CD14-positive monocyte (primary cell): ENCODE measurements around the gene MEX3D. TPM values are rescaled to one million over a fixed set of nuclear protein-coding genes. Genes with fewer than 3 reads are reported as not detected.

Experiments
- DNase-seq, 3 donors: peaks; one replicate each; pipeline ENCODE4 v3.0.0-alpha.2; 2011 to 2022
- H2AFZ ChIP-seq: 2 replicates; pipeline ENCODE4 v1.6.0; 2012; ENCODE audit warnings: mild to moderate bottlenecking, low read depth, low read length, inconsistent platforms; ENCODE audit not compliant: insufficient read depth, poor library complexity, severe bottlenecking
- H3K27ac ChIP-seq, 2 donors: 1 replicate in 1 of 2; 2 replicates in 1 of 2; pipeline ENCODE4 v1.5.1; 2012 to 2013; ENCODE audit warnings: low read length in 2 of 2, control low read depth in 1 of 2, inconsistent platforms in 1 of 2, low read depth in 1 of 2, mild to moderate bottlenecking in 1 of 2
- H3K27me3 ChIP-seq, 2 donors: one replicate each; pipeline versions ENCODE4 v1.6.0 to v1.6.1; 2011 to 2013; ENCODE audit warnings: low read length in 2 of 2; ENCODE audit not compliant: control insufficient read depth in 2 of 2, insufficient read depth in 2 of 2
- H3K36me3 ChIP-seq, 2 donors: replicated peaks in 1 of 2; 1 replicate in 1 of 2; 2 replicates in 1 of 2; pipeline versions ENCODE4 v1.5.1 to v1.6.1; 2012 to 2013; ENCODE audit warnings: low read length in 2 of 2, control low read depth in 1 of 2, inconsistent platforms in 1 of 2, mild to moderate bottlenecking in 1 of 2; ENCODE audit not compliant: insufficient read depth in 2 of 2, control insufficient read depth in 1 of 2
- H3K4me1 ChIP-seq, 2 donors: 1 replicate in 1 of 2; 2 replicates in 1 of 2; pipeline versions ENCODE4 v1.5.1 to v1.6.1; 2012 to 2013; ENCODE audit warnings: low read length in 2 of 2, control low read depth in 1 of 2, inconsistent platforms in 1 of 2, mild to moderate bottlenecking in 1 of 2, moderate library complexity in 1 of 2; ENCODE audit not compliant: insufficient read depth in 2 of 2, control insufficient read depth in 1 of 2
- H3K4me2 ChIP-seq: replicated peaks from 2 replicates; pipeline ENCODE3; 2012; ENCODE audit warnings: low read length, moderate library complexity, mild to moderate bottlenecking; ENCODE audit not compliant: poor library complexity, severe bottlenecking; ENCODE audit errors: extremely low read depth
- H3K4me3 ChIP-seq, 3 experiments: fragments of 200-600 bp in 1 of 3; sonication (generic) in 1 of 3; replicated peaks in 1 of 3; 1 replicate in 2 of 3; 2 replicates in 1 of 3; pipeline ENCODE4 v1.5.1; 2011 to 2013; ENCODE audit warnings: low read length in 3 of 3, mild to moderate bottlenecking in 3 of 3, control low read depth in 2 of 3, low read depth in 2 of 3, inconsistent platforms in 1 of 3, moderate library complexity in 1 of 3
- H3K79me2 ChIP-seq: 2 replicates; pipeline ENCODE4 v1.6.0; 2012; ENCODE audit warnings: mild to moderate bottlenecking, control low read depth, inconsistent platforms, low read length, moderate library complexity; ENCODE audit not compliant: insufficient read depth
- H3K9ac ChIP-seq: 2 replicates; pipeline ENCODE4 v1.6.0; 2017; ENCODE audit warnings: low read length, mild to moderate bottlenecking; ENCODE audit not compliant: insufficient read depth, poor library complexity, severe bottlenecking
- H3K9me3 ChIP-seq, 2 donors: replicated peaks in 1 of 2; 1 replicate in 1 of 2; 2 replicates in 1 of 2; pipeline versions ENCODE4 v1.5.1 to v1.6.1; 2012 to 2013; ENCODE audit warnings: low read length in 2 of 2, control low read depth in 1 of 2; ENCODE audit not compliant: control insufficient read depth in 1 of 2, insufficient read depth in 1 of 2
- H4K20me1 ChIP-seq: 2 replicates; pipeline ENCODE4 v1.6.0; 2012; ENCODE audit warnings: mild to moderate bottlenecking, low read length, control low read depth, moderate library complexity; ENCODE audit not compliant: insufficient read depth
- H3K27ac Mint-ChIP-seq, 7 donors: one replicate each; pipeline ENCODE4 v1.8.0; 2020; ENCODE audit warnings: mild to moderate bottlenecking in 7 of 7, mixed read lengths in 7 of 7, moderate library complexity in 6 of 7, inconsistent platforms in 2 of 7
- H3K27me3 Mint-ChIP-seq, 3 donors: one replicate each; pipeline ENCODE4 v1.8.0; 2021 to 2022; ENCODE audit warnings: low read depth in 3 of 3, mild to moderate bottlenecking in 3 of 3, mixed read lengths in 3 of 3, moderate library complexity in 3 of 3, inconsistent platforms in 1 of 3
- H3K36me3 Mint-ChIP-seq, 2 donors: one replicate each; pipeline ENCODE4 v1.8.0; 2020; ENCODE audit warnings: mixed read lengths in 2 of 2, inconsistent platforms in 1 of 2, mild to moderate bottlenecking in 1 of 2
- H3K4me1 Mint-ChIP-seq: one replicate; pipeline ENCODE4 v1.8.0; 2020; ENCODE audit warnings: mild to moderate bottlenecking, mixed read lengths
- H3K4me3 Mint-ChIP-seq, 2 donors: one replicate each; pipeline ENCODE4 v1.8.0; 2020; ENCODE audit warnings: mild to moderate bottlenecking in 2 of 2, mixed read lengths in 2 of 2, moderate library complexity in 1 of 2
- H3K9me3 Mint-ChIP-seq, 7 donors: one replicate each; pipeline ENCODE4 v1.8.0; 2020 to 2022; ENCODE audit warnings: mixed read lengths in 7 of 7, mild to moderate bottlenecking in 6 of 7, moderate library complexity in 6 of 7, inconsistent platforms in 2 of 7
- CTCF ChIP-seq: fragments of 200-600 bp; IDR thresholded peaks from one replicate; pipeline ENCODE4 v1.8.0; 2022; ENCODE audit warnings: antibody characterized with exemption, mild to moderate bottlenecking
- WGBS: methylation state at CpG from one replicate; pipeline ENCODE4 v1.1.5; 2013; ENCODE audit warnings: missing lambda C conversion rate; ENCODE audit not compliant: insufficient coverage; 5-methylcytosine and 5-hydroxymethylcytosine counted together
- intact Hi-C, 2 donors: fragments of 100-400 bp; cut with micrococcal nuclease; formaldehyde crosslinking; loops; one replicate each; pipeline versions ENCODE4 v1.15.0 to v1.15.1; 2023
- polyA plus RNA-seq, 3 donors: library from polyadenylated mRNA; depleted of rRNA in 1 of 3; unstranded in 2 of 3; stranded (reverse) in 1 of 3; fragments of 300-500 nt in 2 of 3; fragments of >200 nt in 1 of 3; fragmentation: Illumina TruSeq in 2 of 3; gene quantifications; 1 replicate in 2 of 3; 2 replicates in 1 of 3; pipeline ENCODE4 v1.2.3, GENCODE V29; 2012 to 2021

MEX3D gene
- polyA plus RNA-seq, 3 donors: 0.08 to 1.0 (median 0.10) TPM

- Histone ChIP-seq H4K20me1 (no peaks in the 10 kb centered on the region), H3K4me1 (peaks cover 0 to 1% of the 10 kb centered on the region in 2 donors), H3K79me2 (no peaks in the 10 kb centered on the region), H3K27ac (no peak overlapping the region), H3K9me3 (peaks cover 4 to 9% of the 10 kb centered on the region in 2 donors), H3K4me3 (no peak overlapping the region), H3K4me2 (no peak overlapping the region), H2AFZ (no peak overlapping the region), H3K36me3 (no peaks in the 10 kb centered on the region), H3K9ac (no peak overlapping the region), H3K27me3 (peaks cover 0 to 31% of the 10 kb centered on the region in 2 donors)
- intact Hi-C loops: loop anchor here in 1 of 2 donors (10.0 kb wide), 1 partner anchor 74 kb away; no protein-coding TSS in a partner anchor
- WGBS: 87% methylated on average over 4 of the region's 4 CpGs
- no peak overlapping the region for H3K27ac Mint-ChIP-seq
- no peaks in the 10 kb centered on the region for H3K36me3 Mint-ChIP-seq
- no peaks in the 10 kb centered on the region for H3K4me1 Mint-ChIP-seq
- H3K9me3 Mint-ChIP-seq: peaks cover 0 to 14% (median 7%) of the 10 kb centered on the region in 7 donors
- H3K27me3 Mint-ChIP-seq: peaks cover 16 to 56% (median 40%) of the 10 kb centered on the region in 3 donors
- DNase-seq: no peak
- TF ChIP-seq CTCF: no peak
- no peak overlapping the region for H3K4me3 Mint-ChIP-seq
Observed at GRCh38 chr19:1518471-1518870, 49.7 kb downstream of the MEX3D start.

- no peak overlapping the region for H2AFZ ChIP-seq
- H4K20me1 ChIP-seq: no peaks in the 10 kb centered on the region
- Mint-ChIP-seq H3K36me3 (peaks cover 0 to 2% of the 10 kb centered on the region in 2 donors), H3K27ac (no peak overlapping the region), H3K4me1 (peaks cover 3% of the 10 kb centered on the region), H3K4me3 (no peak overlapping the region), H3K27me3 (peaks cover 22 to 57% (median 41%) of the 10 kb centered on the region in 3 donors), H3K9me3 (peaks cover 4 to 16% (median 12%) of the 10 kb centered on the region in 7 donors)
- no peak for TF ChIP-seq CTCF
- H3K9me3 ChIP-seq: peaks cover 4 to 9% of the 10 kb centered on the region in 2 donors
- H3K79me2 ChIP-seq: no peaks in the 10 kb centered on the region
- H3K4me2 ChIP-seq: no peak overlapping the region
- H3K36me3 ChIP-seq: no peaks in the 10 kb centered on the region
- no peak overlapping the region for H3K27ac ChIP-seq
- no peak overlapping the region for H3K4me3 ChIP-seq
- intact Hi-C loops: loop anchor here in 1 of 2 donors (10.0 kb wide), 1 partner anchor 72 kb away; no protein-coding TSS in a partner anchor
- DNase-seq: no peak
- peaks cover 2 to 30% of the 10 kb centered on the region in 2 donors for H3K27me3 ChIP-seq
- peaks cover 4 to 11% of the 10 kb centered on the region in 2 donors for H3K4me1 ChIP-seq
- 78% methylated on average over 6 of the region's 8 CpGs for WGBS
- H3K9ac ChIP-seq: no peak overlapping the region
Observed at GRCh38 chr19:1516395-1516753, 51.8 kb downstream of the MEX3D start.
